ENCODE measurements around the gene COTL1. TPM values are rescaled to one million over a fixed set of nuclear protein-coding genes. Genes with fewer than 3 reads are reported as not detected.

Gene COTL1
- polyA plus RNA-seq, 2 of the 4 experiments (the other 2 are of a cell fraction), result 89.7 to 372 TPM

GRCh38 chr16:84562174-84562815, 55.6 kb downstream of the COTL1 start:
- no peak for DNase-seq (ENCODE audit: low read depth in 1 of 2, low spot score in 1 of 2)
- H3K4me3 ChIP-seq, result no peak overlapping the region
- H3K4me2 ChIP-seq, result no peak overlapping the region
- no peak for FAIRE-seq
- WGBS (ENCODE audit: missing lambda C conversion rate), result 84% methylated on average over 16 of the region's 16 CpGs
- ATAC-seq, result no peak
- no peak for TF ChIP-seq HEYL (CRISPR knock-in tag; IDR thresholded peaks at IDR 0.05)
- TF ChIP-seq JUN (IDR thresholded peaks at IDR 0.05), result no peak
- H3K9me3 ChIP-seq, result no peaks in the 10 kb centered on the region
- ChIA-PET POLR2A (no interaction called here), CTCF (interaction anchor here (0.7 to 5.3 kb wide), 3 partner anchors 15 to 50 kb away, joined by 3 to 25 read pairs (median 3); no protein-coding TSS in a partner anchor)
- no peak overlapping the region for H3K27ac ChIP-seq
- no peaks in the 10 kb centered on the region for H3K4me1 ChIP-seq

GRCh38 chr16:84561291-84561690, 56.6 kb downstream of the COTL1 start:
- ChIA-PET CTCF (interaction anchor here (0.8 to 5.3 kb wide), 4 partner anchors 14 to 177 kb away, joined by 3 to 25 read pairs (median 3); no protein-coding TSS in a partner anchor), POLR2A (no interaction called here)
- TF ChIP-seq EHF (CRISPR knock-in tag; IDR thresholded peaks at IDR 0.05) (no peak), TFCP2L1 (CRISPR knock-in tag; IDR thresholded peaks at IDR 0.05) (no peak), MAFK (IDR thresholded peaks at IDR 0.05; ENCODE audit: partially characterized antibody) (no peak), TP53 (CRISPR knock-in tag; IDR thresholded peaks at IDR 0.05) (no peak), HMGXB4 (CRISPR knock-in tag; IDR thresholded peaks at IDR 0.05; ENCODE audit: borderline replicate concordance) (no peak), GATA3 (IDR thresholded peaks at IDR 0.05; ENCODE audit: borderline replicate concordance) (no peak), EHMT2 (IDR thresholded peaks at IDR 0.05; ENCODE audit: low read depth) (no peak), HDAC2 (IDR thresholded peaks at IDR 0.05) (no peak), RCOR1 (IDR thresholded peaks at IDR 0.05; ENCODE audit: low read depth, low read length) (no peak), NR3C1 (IDR thresholded peaks at IDR 0.05) (no peak), FOSL2 (IDR thresholded peaks at IDR 0.05) (no peak), FOSL2 (CRISPR knock-in tag; IDR thresholded peaks at IDR 0.05) (no peak), SMC3 (IDR thresholded peaks at IDR 0.05) (no peak), MYC (IDR thresholded peaks at IDR 0.05; ENCODE audit: borderline replicate concordance, low read length) (no peak), ELK1 (IDR thresholded peaks at IDR 0.05; ENCODE audit: low read depth, low read length) (no peak)
- DNase-seq (ENCODE audit: low read depth in 1 of 2, low spot score in 1 of 2) (no peak), ATAC-seq (no peak; a peak in 1 of 6 replicates), FAIRE-seq (no peak)
- WGBS (ENCODE audit: missing lambda C conversion rate), result 85% methylated on average over 7 of the region's 7 CpGs
- no peaks in the 10 kb centered on the region for H3K4me1 ChIP-seq
- H3K4me3 ChIP-seq, result no peak overlapping the region
- H3K4me2 ChIP-seq, result no peak overlapping the region
- no peak overlapping the region for H3K27ac ChIP-seq
- no peaks in the 10 kb centered on the region for H3K9me3 ChIP-seq

GRCh38 chr16:84560269-84560668, 57.6 kb downstream of the COTL1 start:
- no peak for TF ChIP-seq EHMT2 (IDR thresholded peaks at IDR 0.05; ENCODE audit: low read depth)
- no peak for TF ChIP-seq MAX (IDR thresholded peaks at IDR 0.05)
- TF ChIP-seq HMGXB4 (CRISPR knock-in tag; IDR thresholded peaks at IDR 0.05; ENCODE audit: borderline replicate concordance), result no peak
- no peak for TF ChIP-seq EHF (CRISPR knock-in tag; IDR thresholded peaks at IDR 0.05)
- TF ChIP-seq HOXA7 (CRISPR knock-in tag; IDR thresholded peaks at IDR 0.05), result no peak
- no peak for TF ChIP-seq HOXB5 (CRISPR knock-in tag; IDR thresholded peaks at IDR 0.05)
- no peak for TF ChIP-seq PHF8 (IDR thresholded peaks at IDR 0.05; ENCODE audit: borderline replicate concordance, low read depth)
- TF ChIP-seq PBX3 (IDR thresholded peaks at IDR 0.05), result no peak
- no peak for TF ChIP-seq SMC3 (IDR thresholded peaks at IDR 0.05)
- Histone ChIP-seq H3K9me3 (no peaks in the 10 kb centered on the region), H3K4me3 (no peak overlapping the region), H3K4me2 (no peak overlapping the region), H3K4me1 (no peaks in the 10 kb centered on the region), H3K27ac (no peak overlapping the region)
- ATAC-seq (no peak), DNase-seq (ENCODE audit: low read depth in 1 of 2, low spot score in 1 of 2) (no peak), FAIRE-seq (no peak)
- 91% methylated on average over 5 of the region's 5 CpGs for WGBS (ENCODE audit: missing lambda C conversion rate)
- ChIA-PET POLR2A (no interaction called here), CTCF (interaction anchor here (1.1 kb wide), 1 partner anchor 62 kb away, joined by 7 read pairs; no protein-coding TSS in a partner anchor)

Measured in A549 (cell line).